ENCODE measurements around the gene HOXB8.
A peak's percentile ranks its signal among the peaks of the same experiment; 100 is the strongest.

Gene HOXB8

GRCh38 chr17:48624544-48625494 is 9.7 kb upstream of the HOXB8 start:
- DNase-seq (ENCODE audit: low spot score), result no peak

GRCh38 chr17:48624118-48624517 is 9.0 kb upstream of the HOXB8 start:
- DNase-seq (ENCODE audit: low spot score), result no peak

GRCh38 chr17:48623583-48623982 is 8.5 kb upstream of the HOXB8 start:
- DNase-seq (ENCODE audit: low spot score), result no peak

DNA sequence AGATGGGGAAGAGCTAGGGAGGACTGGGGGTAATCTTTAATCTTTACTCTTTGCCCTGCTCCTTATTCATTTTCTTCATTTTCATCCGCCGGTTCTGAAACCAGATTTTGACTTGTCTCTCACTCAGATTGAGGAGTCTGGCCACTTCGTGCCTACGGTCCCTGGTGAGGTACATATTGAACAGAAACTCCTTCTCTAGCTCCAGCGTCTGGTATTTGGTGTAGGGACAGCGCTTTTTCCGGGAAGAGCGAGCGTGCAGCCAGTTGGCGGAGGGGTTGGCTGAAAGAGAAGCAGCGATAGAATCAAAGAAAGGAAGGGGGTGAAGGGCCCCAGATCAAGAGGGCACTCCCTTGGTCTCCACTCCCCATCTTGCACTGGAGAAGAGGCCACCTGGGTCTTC is 7.8 kb upstream of the HOXB8 start:
- no peak for DNase-seq (ENCODE audit: low spot score)

DNA sequence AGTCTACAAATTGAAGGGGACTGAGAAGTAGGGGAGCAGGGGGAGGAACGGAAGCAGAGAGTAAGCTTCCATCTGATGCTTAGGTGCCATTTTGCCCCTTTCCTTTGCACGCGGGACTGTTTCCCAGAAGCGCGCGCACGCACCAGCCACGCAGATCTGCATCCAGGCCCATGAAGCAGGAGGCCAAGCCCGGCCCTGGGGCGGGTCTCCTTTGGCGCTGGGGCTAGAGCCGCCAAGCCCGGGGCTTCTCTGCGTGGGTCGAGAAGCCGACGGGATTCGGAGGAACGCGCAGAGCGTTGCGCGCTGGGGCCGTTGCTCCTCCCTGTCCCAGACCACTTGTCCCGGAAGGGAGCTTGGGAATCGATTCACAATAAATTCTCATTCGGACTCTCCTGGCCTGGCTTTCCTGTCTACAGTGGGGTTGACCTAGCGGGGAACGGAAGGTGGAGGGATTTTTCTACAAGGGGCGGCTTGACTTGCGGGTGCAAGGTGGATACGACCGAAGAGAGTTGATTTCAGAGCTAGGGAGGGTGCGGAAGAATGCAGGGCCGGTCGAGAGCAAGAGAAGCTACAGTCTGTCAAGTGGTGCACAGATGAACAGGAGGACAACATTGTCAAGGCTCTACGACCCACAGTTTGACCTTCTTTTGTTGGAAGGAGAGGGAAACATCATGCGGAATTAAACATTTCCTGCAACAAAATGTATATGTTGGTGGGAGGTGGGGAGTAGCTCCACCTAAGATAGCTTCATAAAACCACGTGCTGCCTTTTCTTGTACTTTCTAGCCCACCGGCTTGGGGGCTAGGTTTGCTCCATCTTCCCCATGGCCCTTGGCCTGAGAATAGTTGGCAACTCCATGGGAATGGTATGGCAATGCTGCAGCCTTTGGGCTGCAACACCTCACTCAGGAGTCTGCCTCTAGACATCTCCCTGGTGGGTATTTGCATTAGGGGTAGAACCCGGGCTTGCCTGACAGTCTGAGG is 6.6 kb upstream of the HOXB8 start:
- no peak for DNase-seq (ENCODE audit: low spot score)

- no peak for DNase-seq (ENCODE audit: low spot score)
These were observed 5.5 kb upstream of the HOXB8 start for GRCh38 chr17:48620461-48621139.

GRCh38 chr17:48619826-48620449 is 4.8 kb upstream of the HOXB8 start:
- DNase-seq (ENCODE audit: low spot score), result no peak

DNA sequence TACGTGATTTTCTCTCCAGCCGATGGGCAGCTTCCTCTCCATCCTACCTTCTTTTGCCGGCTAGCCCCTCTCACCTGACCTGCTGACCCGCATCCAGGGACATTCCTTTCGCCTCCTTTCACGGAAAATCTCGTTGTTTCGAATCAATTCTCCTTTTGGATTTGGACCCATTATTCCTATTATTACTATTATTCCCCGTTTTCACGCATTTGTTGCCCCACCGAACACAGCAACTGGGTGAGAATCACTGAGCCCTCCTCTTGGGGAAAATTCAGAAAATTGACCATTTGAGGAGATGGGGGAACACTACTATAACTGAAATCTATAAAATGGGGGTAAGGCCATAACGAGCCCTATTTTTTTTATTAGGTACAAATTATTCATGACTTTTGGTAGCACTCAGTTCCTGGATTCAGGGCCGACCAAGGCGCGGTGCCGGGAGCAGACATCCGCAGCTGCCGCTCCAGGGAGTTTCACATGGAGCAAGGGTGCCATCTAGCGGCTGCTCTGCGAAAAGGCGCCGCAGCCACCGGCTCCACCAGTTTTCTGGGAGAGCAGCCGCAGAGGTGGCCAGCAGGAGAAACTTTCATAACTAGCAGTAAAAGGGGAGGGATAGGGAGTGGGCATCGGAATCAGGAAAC is 3.3 kb upstream of the HOXB8 start:
- DNase-seq (ENCODE audit: low spot score), result peak; percentile 99

DNA sequence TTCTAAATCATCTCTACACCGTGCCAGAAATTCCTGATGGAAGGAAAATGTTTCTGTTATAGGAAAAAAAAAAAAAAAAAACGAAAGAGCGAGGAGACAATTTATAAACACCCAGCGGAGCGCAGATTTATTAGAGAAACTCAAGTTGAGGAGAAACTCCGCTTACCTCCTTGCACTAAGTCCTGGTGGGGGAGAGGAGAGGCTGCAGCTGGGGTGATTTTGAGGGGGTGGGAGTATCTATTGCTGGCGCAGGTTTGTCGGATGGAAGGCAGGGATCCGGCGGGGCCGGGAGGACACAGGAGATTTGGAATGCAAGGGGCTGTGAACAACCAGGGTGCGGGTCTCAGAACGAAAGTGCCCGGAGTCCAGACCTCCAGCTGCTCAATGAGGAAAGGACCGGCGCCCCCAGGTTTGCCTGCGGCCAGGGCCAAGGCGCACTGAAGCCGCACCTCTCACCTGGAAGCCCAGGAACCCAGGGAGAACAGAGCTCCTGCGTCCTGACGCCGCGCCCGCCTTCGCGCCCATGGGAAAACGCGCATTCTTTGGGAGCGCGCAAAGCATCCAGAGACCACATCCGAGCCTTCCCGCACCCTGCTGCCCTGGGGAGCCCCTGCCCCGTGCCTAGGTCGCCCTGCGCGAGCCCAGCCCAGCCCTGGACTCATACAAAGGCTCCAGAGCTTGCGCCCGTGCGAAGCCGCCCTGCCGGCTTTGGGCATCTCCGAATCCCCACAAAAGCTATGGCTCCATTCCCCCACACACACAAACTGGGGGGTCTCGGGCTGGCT is 2.6 kb upstream of the HOXB8 start:
- DNase-seq (ENCODE audit: low spot score), result no peak

DNA sequence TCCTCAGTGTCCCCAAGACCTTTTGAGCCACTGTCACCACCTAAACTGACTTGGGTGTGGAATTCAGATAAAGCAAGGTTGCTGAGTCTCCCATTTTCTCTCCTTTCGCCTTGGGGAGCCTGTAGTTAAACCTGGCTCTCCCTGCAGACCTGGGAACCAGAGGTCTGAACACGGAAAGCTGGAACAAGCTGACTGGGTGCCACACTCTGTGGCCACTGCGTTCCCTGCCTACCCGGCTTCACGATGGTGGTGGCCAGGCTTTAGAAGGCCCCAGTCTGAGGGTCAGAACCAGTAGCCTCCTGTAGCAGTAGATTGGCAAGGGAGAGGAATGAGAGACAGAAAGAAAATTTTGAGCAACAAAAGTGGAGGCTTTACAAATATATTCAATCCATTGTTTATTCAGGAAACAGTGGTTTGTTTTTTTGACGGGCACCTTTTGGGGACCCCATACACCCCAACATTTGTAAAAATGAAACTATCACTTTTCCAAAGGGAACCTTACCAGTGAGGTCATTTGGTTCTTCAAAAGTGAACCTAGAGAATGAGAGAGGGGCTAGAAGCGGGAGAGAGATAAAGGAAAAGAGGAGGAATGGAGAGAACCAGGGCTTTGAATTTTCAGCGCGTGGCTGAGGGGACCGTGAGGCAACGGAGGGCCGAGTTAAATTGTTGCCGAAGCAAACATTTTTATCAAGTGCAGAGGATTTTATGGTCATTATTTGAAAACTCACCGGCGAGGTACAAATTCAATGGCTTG is 1.8 kb upstream of the HOXB8 start:
- DNase-seq (ENCODE audit: low spot score), result no peak

DNA sequence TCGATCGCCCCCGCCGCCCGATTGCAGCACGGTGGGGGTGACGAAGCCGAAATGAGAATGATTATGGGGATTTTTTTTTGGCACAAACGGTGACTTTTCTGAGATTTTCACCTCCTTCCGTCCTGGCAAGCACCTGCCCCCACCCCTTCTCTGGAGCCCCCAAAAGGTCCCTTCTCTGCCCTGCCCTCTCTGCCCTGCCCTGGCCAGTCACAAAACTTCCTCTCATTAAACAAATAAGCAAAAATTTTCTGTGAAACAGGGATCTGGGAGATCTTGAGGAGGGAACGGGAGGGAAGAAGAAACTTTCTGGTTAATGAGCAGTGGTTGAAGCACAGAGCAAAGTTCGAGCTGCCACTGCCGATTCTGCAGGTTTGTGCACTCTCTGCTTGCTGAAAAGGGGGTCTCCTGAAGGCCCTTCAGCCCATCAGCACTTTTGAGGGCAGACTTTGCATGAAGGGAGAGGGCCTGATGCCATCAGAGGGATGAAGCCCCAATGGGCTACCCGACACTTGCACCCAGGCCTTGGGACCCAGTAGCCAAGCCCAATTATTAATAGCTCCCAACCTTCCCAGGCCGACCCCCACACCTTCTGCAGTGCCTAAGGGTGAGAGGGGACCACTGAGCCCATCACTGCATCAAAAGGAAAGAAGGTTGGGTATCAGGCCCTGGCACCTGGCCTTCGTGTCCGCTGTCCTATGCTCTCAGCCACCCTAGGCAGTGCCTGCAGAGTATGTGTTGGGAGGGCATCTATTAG is 1.0 kb upstream of the HOXB8 start:
- DNase-seq (ENCODE audit: low spot score), result no peak

DNA sequence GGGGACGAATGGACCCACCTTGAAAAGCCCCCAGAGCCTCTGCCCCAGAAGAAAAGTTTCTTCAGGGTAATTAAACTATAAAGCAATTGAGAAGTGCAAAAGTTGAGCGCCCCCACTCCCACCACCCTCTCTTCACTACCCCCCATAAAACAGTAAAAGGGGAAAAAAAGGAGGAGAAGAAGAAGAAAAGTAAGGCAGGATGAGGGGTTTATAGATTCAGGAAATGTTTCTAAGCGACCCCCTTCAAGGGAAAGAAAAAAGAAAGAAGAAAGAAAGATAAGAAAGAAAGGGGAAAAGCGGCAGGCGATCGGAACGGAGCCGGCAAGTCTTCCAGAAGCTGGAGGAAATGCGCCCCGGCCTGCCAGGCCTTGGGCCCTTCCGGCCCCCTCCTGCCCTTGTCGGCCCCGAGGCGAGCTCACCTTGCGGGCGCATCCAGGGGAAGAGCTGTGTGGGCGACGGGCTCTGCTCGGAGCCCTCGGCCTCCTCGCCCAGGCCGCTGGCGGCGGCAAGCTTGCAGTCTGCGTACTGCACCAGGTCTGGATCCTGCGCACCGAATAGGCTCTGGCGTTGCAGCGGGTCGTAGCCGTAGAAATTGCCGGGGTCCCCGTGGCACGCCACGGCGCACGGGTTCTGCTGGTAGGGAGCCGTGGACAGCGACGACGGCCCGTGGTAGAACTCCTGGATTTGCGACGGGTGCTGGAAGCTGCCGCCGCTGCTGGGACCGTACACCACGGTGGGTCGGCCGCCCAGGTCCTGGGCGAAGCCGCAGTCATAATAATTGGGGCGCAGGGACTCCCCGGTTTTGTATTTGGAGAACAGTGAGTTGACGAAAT is 1.0 kb downstream of the HOXB8 start:
- no peak for DNase-seq (ENCODE audit: low spot score)

- no peak for DNase-seq (ENCODE audit: low spot score)
These were observed 2.0 kb downstream of the HOXB8 start for GRCh38 chr17:48612854-48613691.

GRCh38 chr17:48612456-48612853 is 2.6 kb downstream of the HOXB8 start:
- no peak for DNase-seq (ENCODE audit: low spot score)

- no peak for DNase-seq (ENCODE audit: low spot score)
These were observed 3.2 kb downstream of the HOXB8 start for GRCh38 chr17:48611681-48612455.

DNA sequence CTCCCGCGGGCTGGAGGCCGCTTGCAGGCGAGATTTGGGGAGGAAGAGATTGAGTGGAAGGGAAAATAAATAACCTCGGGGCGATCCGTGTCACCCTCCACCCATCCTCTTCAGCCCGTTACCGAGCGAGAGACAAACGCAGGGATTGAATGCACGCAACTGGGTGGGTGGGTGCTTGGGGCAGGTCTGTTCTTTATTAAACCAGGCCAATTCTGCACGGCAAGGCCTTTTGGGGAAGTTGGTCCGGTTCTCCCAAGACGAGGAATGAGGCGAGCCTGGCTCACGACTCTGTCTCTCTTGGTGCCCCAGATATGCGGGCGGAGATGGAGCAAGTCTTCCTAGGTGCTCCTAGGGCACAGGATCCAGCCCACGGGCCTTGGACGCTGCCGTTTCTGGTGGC is 3.9 kb downstream of the HOXB8 start:
- DNase-seq (ENCODE audit: low spot score), result no peak
